Small intestine (tissue), 7 donors: ENCODE measurements around the gene ADAM17. TPM values are rescaled to one million over a fixed set of nuclear protein-coding genes. Genes with fewer than 3 reads are reported as not detected.

Experiments used
- DNase-seq, 2 donors: peaks; one replicate each; pipeline versions ENCODE4 v3.0.0 to v3.0.0-alpha.2; 2013
- FAIRE-seq: peaks from 2 replicates; lab custom pipeline; 2012; peaks lifted over from hg19 to GRCh38; lab: Jason Lieb, UNC
- H3K27ac ChIP-seq, 3 donors: one replicate each; pipeline ENCODE4 v1.5.1; 2013; ENCODE audit warnings: low read length in 2 of 3, mild to moderate bottlenecking in 2 of 3, control low read depth in 1 of 3, inconsistent platforms in 1 of 3, low read depth in 1 of 3, moderate library complexity in 1 of 3
- H3K27me3 ChIP-seq, 3 donors: one replicate each; pipeline ENCODE4 v1.6.1; 2013; ENCODE audit warnings: low read length in 3 of 3, inconsistent platforms in 1 of 3; ENCODE audit not compliant: control insufficient read depth in 3 of 3, insufficient read depth in 3 of 3
- H3K36me3 ChIP-seq, 3 donors: one replicate each; pipeline ENCODE4 v1.6.1; 2013; ENCODE audit warnings: low read length in 3 of 3, inconsistent platforms in 1 of 3, low read depth in 1 of 3, mild to moderate bottlenecking in 1 of 3, moderate library complexity in 1 of 3; ENCODE audit not compliant: control insufficient read depth in 3 of 3, insufficient read depth in 2 of 3
- H3K4me1 ChIP-seq, 3 donors: one replicate each; pipeline ENCODE4 v1.6.1; 2013; ENCODE audit warnings: low read length in 2 of 3, inconsistent platforms in 1 of 3, low read depth in 1 of 3, mild to moderate bottlenecking in 1 of 3, moderate library complexity in 1 of 3; ENCODE audit not compliant: control insufficient read depth in 3 of 3, insufficient read depth in 2 of 3
- H3K4me3 ChIP-seq, 3 donors: one replicate each; pipeline ENCODE4 v1.5.1; 2013; ENCODE audit warnings: low read length in 3 of 3, control low read depth in 1 of 3, inconsistent platforms in 1 of 3, low read depth in 1 of 3, mild to moderate bottlenecking in 1 of 3, moderate library complexity in 1 of 3
- H3K9me3 ChIP-seq, 2 donors: one replicate each; pipeline ENCODE4 v1.6.1; 2013; ENCODE audit warnings: low read depth in 1 of 2, low read length in 1 of 2; ENCODE audit not compliant: control insufficient read depth in 2 of 2, insufficient read depth in 1 of 2
- WGBS, 3 donors: extraction: QIAGEN DNeasy Blood & Tissue Kit; methylation state at CpG; one replicate each; pipeline ENCODE4 v1.1.7; 2013; 5-methylcytosine and 5-hydroxymethylcytosine counted together
- polyA plus RNA-seq, 4 donors: library from polyadenylated mRNA; stranded (reverse) in 3 of 4; unstranded in 1 of 4; fragments of 200-250 nt in 3 of 4; fragments of 120-200 nt in 1 of 4; gene quantifications; one replicate each; pipeline versions ENCODE4 v1.2.1 to v1.2.3, GENCODE V29; 2013
- donor health status: healthy with polysubstance abuse.
- donor health status: control.
- donor health status: control.
- donor health status: Bipolar disorder and iron deficiency.
- donor health status: healthy.

ADAM17 gene
- polyA plus RNA-seq, 4 donors = 2.9 to 17.6 (median 5.7) TPM

- 93 to 99% (median 99%) methylated on average over 4 of the region's 4 CpGs for WGBS, 3 donors
- Histone ChIP-seq H3K27me3 (no peaks in the 10 kb centered on the region), H3K4me3 (no peak overlapping the region), H3K36me3 (peaks cover 2 to 33% (median 6%) of the 10 kb centered on the region in 3 donors), H3K9me3 (no peaks in the 10 kb centered on the region), H3K4me1 (peaks cover 1 to 3% (median 2%) of the 10 kb centered on the region in 3 donors), H3K27ac (no peak overlapping the region)
- FAIRE-seq = no peak
- no peak for DNase-seq
Measured at GRCh38 chr2:9532421-9532820, 23.2 kb downstream of the ADAM17 start.

GRCh38 chr2:9527995-9528787, 27.4 kb downstream of the ADAM17 start:
- WGBS, 3 donors = 51 to 68% (median 58%) methylated on average over 4 of the region's 4 CpGs
- peaks cover 2 to 42% (median 9%) of the 10 kb centered on the region in 3 donors for H3K36me3 ChIP-seq
- H3K27me3 ChIP-seq = no peaks in the 10 kb centered on the region
- no peak overlapping the region for H3K4me3 ChIP-seq
- no peak for DNase-seq
- no peaks in the 10 kb centered on the region for H3K4me1 ChIP-seq
- H3K27ac ChIP-seq = no peak overlapping the region
- peak; percentile 10 for FAIRE-seq
- no peaks in the 10 kb centered on the region for H3K9me3 ChIP-seq

DNA sequence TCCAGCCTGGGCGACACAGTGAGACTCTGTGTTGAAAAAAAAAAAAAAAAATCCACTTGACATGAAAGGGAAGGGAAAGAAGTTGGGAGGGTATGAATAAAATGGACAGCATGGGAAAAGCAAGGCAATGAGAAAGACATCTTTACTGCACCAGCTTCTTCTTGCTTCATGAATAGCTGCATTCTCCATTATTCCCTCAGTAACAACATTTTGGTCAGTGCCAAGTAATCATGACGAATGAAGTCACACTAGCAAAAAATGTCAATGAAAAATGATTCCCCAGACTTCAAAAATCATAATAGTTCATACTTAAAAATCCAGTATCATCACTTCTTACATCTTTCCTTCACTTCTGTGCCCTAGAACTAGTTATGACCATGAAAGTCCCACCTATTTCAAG, 30.4 kb downstream of the ADAM17 start:
- H3K4me3 ChIP-seq = no peak overlapping the region
- no peaks in the 10 kb centered on the region for H3K27me3 ChIP-seq
- DNase-seq (no peak), FAIRE-seq (no peak)
- no peaks in the 10 kb centered on the region for H3K9me3 ChIP-seq
- 91 to 93% (median 92%) methylated on average over 2 of the region's 2 CpGs for WGBS, 3 donors
- no peaks in the 10 kb centered on the region for H3K4me1 ChIP-seq
- no peak overlapping the region for H3K27ac ChIP-seq
- H3K36me3 ChIP-seq = peaks cover 9 to 33% (median 12%) of the 10 kb centered on the region in 3 donors

- no peak for FAIRE-seq
Measured at GRCh38 chr2:9524291-9524690, 31.3 kb downstream of the ADAM17 start.

DNA sequence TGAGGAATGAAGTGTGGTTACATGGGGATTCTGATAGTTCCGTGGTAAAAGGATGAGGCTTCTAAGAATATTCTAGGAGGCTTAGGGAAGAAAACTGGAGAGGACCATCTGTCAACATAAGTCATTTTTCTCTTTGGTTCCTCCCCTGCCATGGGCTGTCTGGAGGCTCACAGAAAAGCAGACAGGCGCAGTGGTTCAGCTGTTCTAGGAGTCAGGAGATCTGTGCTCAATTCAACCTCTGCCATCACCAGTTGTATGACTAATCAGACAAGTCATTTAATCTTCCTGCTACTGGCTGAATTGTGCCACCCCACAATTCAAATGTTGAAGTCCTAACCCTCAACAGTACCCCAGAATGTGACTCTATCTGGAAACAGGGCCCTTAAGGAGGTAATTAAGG, 36.4 kb downstream of the ADAM17 start:
- H3K4me3 ChIP-seq = no peak overlapping the region
- H3K4me1 ChIP-seq = no peaks in the 10 kb centered on the region
- DNase-seq (no peak), FAIRE-seq (no peak)
- no peaks in the 10 kb centered on the region for H3K9me3 ChIP-seq
- no peak overlapping the region for H3K27ac ChIP-seq
- H3K36me3 ChIP-seq = peaks cover 10 to 34% (median 25%) of the 10 kb centered on the region in 3 donors
- H3K27me3 ChIP-seq = no peaks in the 10 kb centered on the region
- WGBS, 3 donors = 96 to 98% (median 97%) methylated on average over 2 of the region's 2 CpGs

More at GRCh38 chr2:9524291-9524690, 31.3 kb downstream of the ADAM17 start:
- no peaks in the 10 kb centered on the region for H3K27me3 ChIP-seq
- H3K27ac ChIP-seq = no peak overlapping the region
- peaks cover 6 to 29% (median 16%) of the 10 kb centered on the region in 3 donors for H3K36me3 ChIP-seq
- no peak for DNase-seq
- H3K4me1 ChIP-seq = no peaks in the 10 kb centered on the region
- 95 to 96% (median 95%) methylated on average over 8 of the region's 8 CpGs for WGBS, 3 donors
- H3K9me3 ChIP-seq = no peaks in the 10 kb centered on the region
- H3K4me3 ChIP-seq = no peak overlapping the region

DNA sequence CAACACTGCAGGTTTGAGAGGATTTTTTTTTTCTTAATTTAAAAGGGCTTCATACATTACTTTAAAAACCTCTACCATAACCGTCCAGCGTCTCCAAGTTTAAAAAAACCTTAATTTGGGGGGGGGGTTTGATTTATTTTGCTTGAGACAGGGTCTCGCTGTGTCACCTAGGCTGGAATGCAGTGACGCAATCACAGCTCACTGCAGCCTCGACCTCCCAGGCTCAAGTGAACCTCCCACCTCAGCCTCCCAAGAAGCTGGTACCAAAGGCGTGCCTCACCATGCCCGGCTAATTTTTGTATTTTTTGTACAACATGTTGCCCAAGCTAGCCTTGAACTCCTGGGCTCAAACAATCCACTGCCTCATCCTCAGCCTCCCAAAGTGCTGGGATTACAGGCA, 36.9 kb downstream of the ADAM17 start:
- Histone ChIP-seq H3K27me3 (no peaks in the 10 kb centered on the region), H3K9me3 (no peaks in the 10 kb centered on the region), H3K27ac (no peak overlapping the region), H3K4me3 (no peak overlapping the region), H3K36me3 (peaks cover 10 to 32% (median 25%) of the 10 kb centered on the region in 3 donors), H3K4me1 (no peaks in the 10 kb centered on the region)
- FAIRE-seq (no peak), DNase-seq (no peak)
- WGBS, 3 donors = 94 to 96% (median 96%) methylated on average over 7 of the region's 7 CpGs

DNA sequence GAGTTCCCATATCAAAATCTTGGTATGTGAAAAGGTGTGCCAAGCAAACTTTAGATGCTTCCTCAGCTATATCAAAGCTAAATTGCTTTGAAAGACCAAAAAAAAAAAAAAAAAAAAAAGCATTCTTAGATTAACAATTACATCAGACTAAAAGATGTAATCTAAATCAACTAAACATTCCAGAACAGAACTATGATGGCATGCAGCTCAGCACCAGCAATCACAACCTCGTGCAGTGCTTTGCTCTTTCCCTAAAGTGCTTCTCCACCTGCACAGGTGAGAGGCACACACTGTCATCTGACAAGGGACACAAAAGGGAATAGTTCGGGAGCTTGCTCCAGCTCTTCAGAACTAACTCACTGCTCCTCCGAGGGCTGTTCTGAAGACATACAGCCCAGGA, 37.5 kb downstream of the ADAM17 start:
- WGBS, 3 donors = 82 to 90% (median 88%) methylated on average over 3 of the region's 3 CpGs

DNA sequence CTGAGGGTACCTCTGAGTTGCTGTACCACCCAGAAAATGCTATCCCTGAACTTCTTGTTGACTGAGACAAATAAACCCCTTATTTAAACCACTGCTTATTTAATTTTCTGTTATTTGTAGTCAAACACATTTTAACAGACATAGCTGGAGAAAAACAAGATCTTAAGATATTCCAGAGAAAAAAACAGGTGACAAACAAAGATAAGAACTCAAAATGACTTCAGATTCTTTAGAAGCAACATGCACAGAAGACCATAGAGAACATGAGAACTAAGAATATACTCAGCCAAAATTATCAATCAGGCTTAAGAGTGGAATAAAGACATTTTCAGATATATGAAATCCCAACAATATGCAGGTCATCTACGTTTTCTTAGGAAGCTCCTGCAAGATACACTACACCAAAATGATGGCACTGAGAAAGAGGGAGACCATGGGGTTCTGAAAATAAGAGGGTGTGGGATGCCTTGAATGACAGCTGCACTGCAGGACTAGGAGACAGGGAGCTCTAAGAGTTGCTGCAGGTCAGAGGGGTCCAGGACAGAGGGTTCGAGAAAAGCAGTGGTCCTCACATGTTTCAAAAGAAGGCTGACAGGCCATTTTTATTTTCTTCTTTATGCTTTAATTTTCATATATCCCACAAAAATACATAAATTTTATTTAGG, 38.4 kb downstream of the ADAM17 start:
- DNase-seq (no peak), FAIRE-seq (no peak)
- H3K27ac ChIP-seq = no peak overlapping the region
- WGBS, 3 donors = 78 to 95% (median 91%) methylated on average over 2 of the region's 2 CpGs
- no peaks in the 10 kb centered on the region for H3K4me1 ChIP-seq
- peaks cover 14 to 44% (median 26%) of the 10 kb centered on the region in 3 donors for H3K36me3 ChIP-seq
- no peaks in the 10 kb centered on the region for H3K9me3 ChIP-seq
- H3K4me3 ChIP-seq = no peak overlapping the region
- no peaks in the 10 kb centered on the region for H3K27me3 ChIP-seq

More for the DNA sequence above, 37.5 kb downstream of the ADAM17 start:
- no peaks in the 10 kb centered on the region for H3K9me3 ChIP-seq
- H3K4me3 ChIP-seq = no peak overlapping the region
- no peak for DNase-seq
- H3K4me1 ChIP-seq = no peaks in the 10 kb centered on the region
- no peak overlapping the region for H3K27ac ChIP-seq
- no peaks in the 10 kb centered on the region for H3K27me3 ChIP-seq
- H3K36me3 ChIP-seq = peaks cover 10 to 38% (median 27%) of the 10 kb centered on the region in 3 donors
- FAIRE-seq = no peak
